Renal cortex interstitium (tissue), 11 donors: Measurements from ENCODE around the gene SHOC2. TPM values are rescaled to one million over a fixed set of nuclear protein-coding genes. Genes with fewer than 3 reads are reported as not detected.

ENCODE experiments used
- DNase-seq, 11 donors: peaks; one replicate each; pipeline ENCODE4 v3.0.0-alpha.2; 2013; ENCODE audit warnings: low read depth in 9 of 11, low spot score in 4 of 11; ENCODE audit errors: extremely low read depth in 1 of 11
- polyA plus RNA-seq, 3 donors: library from polyadenylated mRNA; unstranded; fragments of 120-200 nt; gene quantifications; one replicate each; pipeline ENCODE4 v1.2.1, GENCODE V29; 2013; ENCODE audit not compliant: insufficient read length in 3 of 3

SHOC2 gene
- polyA plus RNA-seq, 3 donors, result 33.3 to 40.7 (median 35.9) TPM

GRCh38 chr10:110967645-110968044 is 48.2 kb downstream of the SHOC2 start:
- no peak for DNase-seq

- no peak for DNase-seq
Measured at GRCh38 chr10:110969183-110969582, 49.8 kb downstream of the SHOC2 start.

GRCh38 chr10:110971638-110972037 is 52.2 kb downstream of the SHOC2 start:
- DNase-seq, result no peak

GRCh38 chr10:110972231-110973134 is 53.1 kb downstream of the SHOC2 start:
- no peak for DNase-seq

GRCh38 chr10:110973400-110973799 is 54.0 kb downstream of the SHOC2 start:
- no peak for DNase-seq

- no peak for DNase-seq
Measured at GRCh38 chr10:110976577-110976976, 57.2 kb downstream of the SHOC2 start.

- no peak for DNase-seq
Measured at GRCh38 chr10:110977662-110978061, 58.3 kb downstream of the SHOC2 start.

- DNase-seq, result no peak
Measured at GRCh38 chr10:110978204-110978603, 58.8 kb downstream of the SHOC2 start.

- DNase-seq, result no peak
Measured at GRCh38 chr10:110979611-110980010, 60.2 kb downstream of the SHOC2 start.

GRCh38 chr10:110980807-110981206 is 61.4 kb downstream of the SHOC2 start:
- DNase-seq, result no peak

GRCh38 chr10:110983466-110983865 is 64.1 kb downstream of the SHOC2 start:
- no peak for DNase-seq

- DNase-seq, result no peak
Measured at GRCh38 chr10:110985497-110986275, 66.3 kb downstream of the SHOC2 start.

- DNase-seq, result no peak
Measured at GRCh38 chr10:110989016-110989415, 69.6 kb downstream of the SHOC2 start.

GRCh38 chr10:110992006-110992800 is 72.8 kb downstream of the SHOC2 start:
- DNase-seq, result no peak

- DNase-seq, result no peak
Measured at GRCh38 chr10:110993024-110993693, 73.8 kb downstream of the SHOC2 start.

- DNase-seq, result no peak
Measured at GRCh38 chr10:110994406-110995086, 75.1 kb downstream of the SHOC2 start.

- no peak for DNase-seq
Measured at GRCh38 chr10:110995301-110995700, 75.9 kb downstream of the SHOC2 start.

GRCh38 chr10:110996256-110996655 is 76.9 kb downstream of the SHOC2 start:
- DNase-seq, result no peak
